ENCODE data around the gene ZNRF3.

The ZNRF3 gene

GRCh38 chr22:28882878-28883656 lies at the start of gene ZNRF3:
Gene ZNRF3, plus strand, starts transcription at chr22:28883572. Its CDS starts 195 bp downstream, at chr22:28883767.
- in situ Hi-C loops (cut with MboI; ENCODE audit: low sequenced_read_pairs), result no loop called here

DNA sequence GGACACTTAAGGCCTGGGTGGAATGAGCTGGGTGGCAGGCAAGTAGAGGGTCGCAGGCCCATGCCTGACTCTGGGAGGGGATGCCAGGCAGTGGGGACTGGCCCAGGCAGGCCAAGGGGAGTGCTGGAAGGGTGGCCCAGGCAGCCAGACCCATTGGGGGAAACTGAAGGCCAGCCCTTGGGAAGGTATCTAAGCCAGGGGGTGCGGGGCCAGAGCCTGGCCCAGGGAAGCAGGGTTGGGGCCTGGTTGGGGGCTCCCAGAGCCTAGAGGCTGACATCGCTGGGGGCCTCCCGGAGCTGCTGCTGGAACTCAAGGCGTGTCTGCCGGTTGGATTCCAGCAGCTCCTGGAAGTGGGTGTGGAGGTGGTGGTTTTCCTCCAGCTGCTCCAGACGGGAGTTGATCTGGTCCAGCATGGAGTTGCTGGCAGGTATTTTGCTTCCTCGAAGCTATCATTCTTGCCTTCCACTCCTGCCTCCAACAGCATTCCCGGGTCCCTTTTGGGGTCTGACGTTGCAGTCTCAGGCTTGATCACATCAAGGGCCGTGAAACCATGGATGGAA lies 47.7 kb upstream of the ZNRF3 start:
- in situ Hi-C loops (cut with MboI; ENCODE audit: low sequenced_read_pairs), result loop anchor here (10.0 to 25.0 kb wide), 2 partner anchors 231 to 798 kb away; no protein-coding TSS in a partner anchor

- in situ Hi-C loops (cut with MboI; ENCODE audit: low sequenced_read_pairs), result loop anchor here (10.0 to 25.0 kb wide), 2 partner anchors 233 to 800 kb away; no protein-coding TSS in a partner anchor
These were observed 45.7 kb upstream of the ZNRF3 start for GRCh38 chr22:28837640-28838039.

DNA sequence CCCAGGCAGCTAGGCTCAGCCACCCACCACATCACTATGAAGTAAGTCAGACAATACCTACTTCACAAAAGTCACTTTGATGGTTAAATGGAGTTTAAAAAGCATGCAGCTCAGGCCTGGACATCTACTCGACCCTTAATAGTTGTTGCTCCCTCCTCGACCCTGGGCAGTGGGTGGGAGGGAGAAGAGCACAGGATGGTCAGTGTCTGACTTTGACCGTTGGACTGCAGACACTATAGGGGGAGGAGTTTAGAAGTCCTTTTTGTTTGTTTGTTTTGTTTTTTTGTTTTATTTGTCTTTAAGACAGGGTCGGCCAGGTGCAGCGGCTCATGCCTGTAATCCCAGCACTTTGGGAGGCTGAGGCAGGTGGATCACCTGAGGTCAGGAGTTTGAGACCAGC lies 44.4 kb upstream of the ZNRF3 start:
- in situ Hi-C loops (cut with MboI; ENCODE audit: low sequenced_read_pairs), result loop anchor here (10.0 to 25.0 kb wide), 2 partner anchors 234 to 802 kb away; no protein-coding TSS in a partner anchor

DNA sequence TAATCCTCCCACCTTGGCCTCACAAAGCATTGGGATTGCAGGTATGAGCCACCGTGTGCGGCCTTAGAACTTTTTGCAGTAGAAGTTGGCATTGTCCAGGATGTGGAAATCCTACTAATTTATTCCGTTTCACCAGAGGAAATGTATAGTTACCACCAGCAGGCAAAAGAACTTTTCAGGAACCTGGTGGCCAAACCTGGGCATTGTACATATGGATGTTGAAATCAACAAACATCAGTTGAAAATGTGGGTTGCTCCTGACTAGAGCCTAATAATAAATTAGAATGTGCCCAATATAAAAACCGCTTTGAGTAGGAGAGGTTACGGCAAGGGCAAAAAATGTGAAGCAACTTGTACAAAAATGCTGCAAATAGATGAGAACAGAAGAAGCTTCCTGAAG lies 42.3 kb upstream of the ZNRF3 start:
- in situ Hi-C loops (cut with MboI; ENCODE audit: low sequenced_read_pairs), result loop anchor here (25.0 kb wide), 1 partner anchor 804 kb away; no protein-coding TSS in a partner anchor

DNA sequence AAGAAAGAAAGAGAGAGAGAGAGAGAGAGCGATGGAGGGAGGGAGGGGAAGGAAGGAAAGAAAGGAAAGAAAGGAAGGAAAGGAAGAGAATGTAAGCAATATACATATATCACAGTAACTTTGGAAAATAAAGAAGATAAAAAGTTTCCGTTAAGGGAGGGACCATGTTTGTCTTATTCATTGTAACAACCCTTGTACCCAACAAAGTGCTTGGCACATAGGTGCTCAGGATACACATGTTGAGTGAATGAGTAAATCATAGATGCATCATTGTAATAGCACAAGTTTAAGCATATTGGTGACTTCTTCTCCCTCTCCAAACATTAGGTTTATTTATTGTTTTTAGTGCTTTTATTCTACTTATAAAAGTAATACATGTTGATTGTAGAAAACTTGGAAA lies 39.7 kb upstream of the ZNRF3 start:
- in situ Hi-C loops (cut with MboI; ENCODE audit: low sequenced_read_pairs), result loop anchor here (25.0 kb wide), 1 partner anchor 806 kb away; no protein-coding TSS in a partner anchor

DNA sequence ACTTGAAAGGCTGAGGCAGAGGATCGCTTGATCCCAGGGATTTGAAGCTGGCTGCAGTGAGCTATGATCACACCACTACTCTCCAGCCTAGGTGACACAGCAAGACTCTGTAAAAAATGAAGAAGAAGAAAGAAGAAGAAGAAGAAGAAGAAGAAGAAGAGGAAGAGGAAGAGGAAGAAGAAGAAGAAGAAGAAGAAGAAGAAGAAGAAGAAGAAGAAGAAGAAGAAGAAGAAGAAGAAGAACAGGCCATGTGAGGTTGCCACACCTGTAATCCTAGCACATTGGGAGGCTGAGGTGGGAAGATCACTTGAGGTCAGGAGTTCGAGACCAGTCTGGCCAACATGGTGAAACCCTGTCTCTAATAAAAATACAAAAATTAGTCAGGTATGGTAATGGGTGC lies 39.1 kb upstream of the ZNRF3 start:
- in situ Hi-C loops (cut with MboI; ENCODE audit: low sequenced_read_pairs), result loop anchor here (25.0 kb wide), 1 partner anchor 807 kb away; no protein-coding TSS in a partner anchor

DNA sequence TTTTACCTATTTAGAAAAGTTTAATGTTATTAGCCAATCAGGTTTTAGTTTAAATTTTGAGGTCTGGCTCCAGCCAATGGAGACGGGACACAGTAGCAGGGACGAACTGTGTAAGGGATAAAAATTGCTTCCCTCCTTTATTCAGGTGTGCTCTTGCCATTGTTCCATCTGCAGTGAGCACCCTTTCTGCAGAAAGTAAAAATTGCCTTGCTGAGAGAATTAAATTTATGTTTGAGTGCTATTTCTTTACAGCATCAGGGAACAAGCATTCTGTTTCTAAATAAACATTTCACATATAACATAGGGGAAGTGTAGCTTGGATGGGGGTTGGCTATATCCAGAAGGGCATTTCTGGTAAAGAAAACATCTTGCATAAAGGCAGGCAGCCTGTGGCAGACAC lies 36.4 kb upstream of the ZNRF3 start:
- in situ Hi-C loops (cut with MboI; ENCODE audit: low sequenced_read_pairs), result loop anchor here (25.0 kb wide), 1 partner anchor 810 kb away; no protein-coding TSS in a partner anchor

GRCh38 chr22:28855355-28856094 lies 27.8 kb upstream of the ZNRF3 start:
- in situ Hi-C loops (cut with MboI; ENCODE audit: low sequenced_read_pairs), result loop anchor here (10.0 to 25.0 kb wide), 2 partner anchors 179 to 382 kb away; no protein-coding TSS in a partner anchor

GRCh38 chr22:28856095-28856455 lies 27.3 kb upstream of the ZNRF3 start:
- in situ Hi-C loops (cut with MboI; ENCODE audit: low sequenced_read_pairs), result loop anchor here (10.0 to 25.0 kb wide), 2 partner anchors 179 to 381 kb away; no protein-coding TSS in a partner anchor

DNA sequence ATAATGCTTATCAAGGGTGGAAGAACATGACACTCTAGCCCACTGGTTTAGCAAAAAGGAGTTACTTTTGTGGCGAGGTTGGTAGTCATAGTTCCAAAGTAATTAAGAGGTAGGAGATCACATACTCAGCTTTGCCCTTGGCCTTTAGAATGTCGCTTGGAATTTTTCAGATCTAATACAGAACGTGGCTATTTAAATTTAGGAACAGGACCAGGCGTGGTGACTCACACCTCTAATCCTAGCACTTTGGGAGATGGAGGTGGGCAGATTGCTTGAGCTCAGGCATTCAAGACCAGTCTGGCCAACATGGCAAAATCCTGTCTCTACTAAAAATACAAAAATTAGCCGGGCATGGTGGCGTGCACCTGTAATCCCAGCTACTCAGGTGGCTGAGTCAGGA lies 26.1 kb upstream of the ZNRF3 start:
- in situ Hi-C loops (cut with MboI; ENCODE audit: low sequenced_read_pairs), result loop anchor here (10.0 to 25.0 kb wide), 2 partner anchors 178 to 380 kb away; no protein-coding TSS in a partner anchor

- in situ Hi-C loops (cut with MboI; ENCODE audit: low sequenced_read_pairs), result loop anchor here (25.0 kb wide), 1 partner anchor 372 kb away; no protein-coding TSS in a partner anchor
These were observed 18.3 kb upstream of the ZNRF3 start for GRCh38 chr22:28864878-28865596.

GRCh38 chr22:28867191-28867590 lies 16.2 kb upstream of the ZNRF3 start:
- in situ Hi-C loops (cut with MboI; ENCODE audit: low sequenced_read_pairs), result loop anchor here (25.0 kb wide), 1 partner anchor 370 kb away; no protein-coding TSS in a partner anchor

- in situ Hi-C loops (cut with MboI; ENCODE audit: low sequenced_read_pairs), result loop anchor here (25.0 kb wide), 1 partner anchor 369 kb away; no protein-coding TSS in a partner anchor
These were observed 15.0 kb upstream of the ZNRF3 start for GRCh38 chr22:28868389-28868788.

DNA sequence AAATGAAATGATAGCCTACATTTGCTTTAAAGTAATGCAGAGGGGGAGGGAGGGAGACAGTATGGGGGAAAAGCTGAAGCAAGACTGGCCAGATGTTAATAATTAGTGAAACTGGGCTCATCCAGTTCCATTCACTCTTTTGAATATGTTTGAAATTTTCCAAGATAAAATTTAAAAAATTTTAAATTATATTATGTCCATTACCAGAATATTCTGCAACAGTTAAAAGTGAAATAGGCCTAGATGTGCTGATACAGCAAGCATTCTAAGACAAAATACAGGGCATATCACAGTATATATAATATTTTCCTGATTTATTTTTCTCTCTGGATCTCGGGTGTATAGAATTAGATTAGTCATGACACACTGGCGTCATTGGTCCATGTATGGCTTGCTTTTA lies 13.6 kb upstream of the ZNRF3 start:
- in situ Hi-C loops (cut with MboI; ENCODE audit: low sequenced_read_pairs), result loop anchor here (25.0 kb wide), 1 partner anchor 368 kb away; no protein-coding TSS in a partner anchor

DNA sequence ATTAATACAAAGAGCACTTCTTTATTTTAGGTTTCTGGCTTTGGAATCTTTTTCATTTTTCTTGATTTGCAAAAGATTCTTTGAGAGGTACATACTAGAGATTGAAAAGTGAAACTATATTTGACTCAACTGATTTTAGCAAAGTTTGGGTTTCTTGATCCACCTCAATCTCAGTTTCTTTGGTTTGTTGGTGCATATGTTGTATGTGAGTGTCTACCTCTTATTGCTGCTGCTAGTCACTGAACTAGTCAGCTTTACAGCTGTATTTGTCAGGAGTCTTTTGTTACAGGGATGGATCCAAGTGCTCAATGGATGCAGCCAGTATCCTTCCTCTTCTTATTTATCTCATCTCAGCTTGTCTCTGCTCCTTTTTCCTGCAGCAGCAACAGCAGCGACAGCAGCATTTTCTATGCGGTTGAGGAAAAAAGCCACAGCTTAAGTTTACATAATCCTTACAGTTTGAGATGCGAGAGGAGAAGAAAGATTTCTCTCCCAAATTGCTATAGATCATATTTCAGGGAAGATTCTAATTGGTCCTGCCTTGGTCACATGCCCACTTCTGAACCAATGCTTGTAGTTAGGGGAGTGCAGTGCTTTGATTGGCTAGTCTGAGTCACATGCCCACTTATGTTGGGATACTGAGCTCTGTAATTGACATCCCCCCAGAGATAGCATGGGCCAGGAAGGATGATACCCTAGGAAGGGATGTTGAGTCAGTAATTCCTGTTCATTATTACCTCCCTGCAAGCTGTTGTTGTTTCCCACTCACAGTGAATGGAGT lies 10.0 kb upstream of the ZNRF3 start:
- in situ Hi-C loops (cut with MboI; ENCODE audit: low sequenced_read_pairs), result loop anchor here (25.0 kb wide), 1 partner anchor 364 kb away; no protein-coding TSS in a partner anchor

DNA sequence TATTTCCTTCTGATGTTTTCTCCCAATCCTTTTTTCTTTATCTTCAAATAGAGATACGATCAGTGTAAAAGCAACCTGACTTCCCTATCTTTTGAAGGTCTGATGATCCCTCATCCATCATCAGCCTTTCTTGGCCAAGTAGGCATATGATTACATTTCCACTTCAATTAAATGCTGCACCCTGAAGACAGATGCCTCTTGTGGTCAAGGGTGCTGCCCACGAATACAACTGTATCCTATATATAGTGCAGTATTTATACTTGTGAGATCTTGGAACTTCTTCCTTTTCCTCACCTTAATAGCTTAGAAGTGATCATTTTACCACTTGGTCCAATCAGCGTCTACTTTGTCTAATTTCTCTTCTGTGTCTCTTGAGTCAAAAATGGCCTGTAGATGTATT lies 9.3 kb upstream of the ZNRF3 start:
- in situ Hi-C loops (cut with MboI; ENCODE audit: low sequenced_read_pairs), result loop anchor here (25.0 kb wide), 1 partner anchor 363 kb away; no protein-coding TSS in a partner anchor

DNA sequence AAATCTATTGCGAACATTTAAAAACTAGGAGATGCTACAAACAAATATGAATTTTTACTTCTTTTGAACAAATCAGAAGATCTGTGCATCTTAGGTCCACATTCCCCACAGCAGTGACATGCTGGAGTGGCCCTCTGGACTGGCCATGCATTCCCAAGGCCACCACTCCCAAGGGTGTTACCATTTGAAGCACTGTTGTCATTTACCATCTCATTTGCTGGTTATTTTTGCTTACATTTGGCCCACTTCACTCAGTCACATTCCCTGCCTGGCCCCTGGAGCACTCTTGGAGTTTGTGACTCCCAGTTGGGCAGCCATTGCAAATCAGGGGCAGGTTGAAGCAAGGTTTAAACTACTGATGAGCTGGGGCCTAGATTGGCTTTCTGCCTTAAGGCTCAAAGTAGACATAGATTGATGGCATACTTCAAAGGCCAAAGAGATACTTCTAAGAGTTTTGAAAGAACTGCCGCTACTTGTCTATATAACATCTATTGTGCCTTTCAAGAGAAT lies 8.5 kb upstream of the ZNRF3 start:
- in situ Hi-C loops (cut with MboI; ENCODE audit: low sequenced_read_pairs), result loop anchor here (25.0 kb wide), 1 partner anchor 362 kb away; no protein-coding TSS in a partner anchor

- in situ Hi-C loops (cut with MboI; ENCODE audit: low sequenced_read_pairs), result no loop called here
These were observed 861 bp upstream of the ZNRF3 start for GRCh38 chr22:28882545-28882877.
